Pancreas (tissue), 10 donors: ENCODE data around the gene ALPG. TPM values are rescaled to one million over a fixed set of nuclear protein-coding genes. Genes with fewer than 3 reads are reported as not detected.

Experiments
- ATAC-seq, 4 donors: fragments of 200-7000 bp; cut with Tn5 transposase; one replicate each; pipeline versions ENCODE4 v1.8.0 to v1.9.1; 2020; ENCODE audit warnings: mild to moderate bottlenecking in 4 of 4, moderate library complexity in 4 of 4
- DNase-seq, 6 donors: peaks; one replicate each; pipeline ENCODE4 v3.0.0-alpha.2; 2020
- FAIRE-seq: peaks from 2 replicates; lab custom pipeline; 2012; peaks lifted over from hg19 to GRCh38; lab: Jason Lieb, UNC
- H3K27ac ChIP-seq, 4 donors: fragments of 200-600 bp; sonication (generic); 1 replicate in 3 of 4; 2 replicates in 1 of 4; pipeline versions ENCODE4 v1.5.0 to v1.8.0; 2020
- H3K27me3 ChIP-seq, 4 donors: fragments of 200-600 bp; one replicate each; pipeline ENCODE4 v1.8.0; 2021
- H3K36me3 ChIP-seq, 3 donors: fragments of 200-600 bp; sonication (generic) in 1 of 3; one replicate each; pipeline versions ENCODE4 v1.5.0 to v1.8.0; 2020 to 2021
- H3K4me1 ChIP-seq, 3 donors: fragments of 200-600 bp; one replicate each; pipeline ENCODE4 v1.8.0; 2021
- H3K4me3 ChIP-seq, 4 donors: fragments of 200-600 bp; sonication (generic) in 2 of 4; one replicate each; pipeline versions ENCODE4 v1.5.0 to v1.8.0; 2020 to 2021
- H3K9me3 ChIP-seq, 4 donors: fragments of 200-600 bp; one replicate each; pipeline ENCODE4 v1.8.0; 2021
- CTCF ChIP-seq, 4 donors: fragments of 200-600 bp; sonication (generic) in 3 of 4; IDR thresholded peaks; one replicate each; pipeline versions ENCODE4 v1.5.0 to v1.8.0; 2021; ENCODE audit warnings: antibody characterized with exemption in 4 of 4
- WGBS, 2 donors: extraction: QIAGEN DNeasy Blood & Tissue Kit; methylation state at CpG; one replicate each; pipeline ENCODE4 v1.1.7; 2013; 5-methylcytosine and 5-hydroxymethylcytosine counted together
- intact Hi-C, 3 donors: fragments of 100-400 bp; cut with DNase I; formaldehyde crosslinking; loops; one replicate each; pipeline versions ENCODE4 v1.11.1 to v1.14.2; 2022
- polyA plus RNA-seq, 2 donors: library from polyadenylated mRNA; stranded (reverse); fragments of 200-250 nt; gene quantifications; one replicate each; pipeline ENCODE4 v1.2.3, GENCODE V29; 2013
- total RNA-seq, 6 donors: library from RNA; stranded (reverse); fragmentation: NEBNext Ultra II Directional in 4 of 6; extraction: Animal tissue kit (Norgen Biotek cat#: 25700) in 4 of 6; gene quantifications; one replicate each; pipeline versions ENCODE4 v1.2.1 to v1.2.4, GENCODE V29; 2021 to 2023
- donor health status: healthy with polysubstance abuse.
- donor health status: DM: no; HTN: no; CAD: no; lungs with moderate emphysema.
- donor health status: DM: no; HTN: no; CAD: no.
- donor health status: control.
- donor health status: control.
- donor health status: Bipolar disorder and iron deficiency.
- donor health status: DM: yes; HTN: yes; CAD: no.
- donor health status: DM: no; HTN: no; CAD: no.
- donor health status: DM: no; HTN: no; CAD: no.
- donor health status: DM: yes; HTN: yes; CAD: no.

The ALPG gene
- total and polyA plus RNA-seq, 8 donors, result not detected

- H3K9me3 ChIP-seq, result no peaks in the 10 kb centered on the region
- 68 to 79% methylated on average over 11 of the region's 11 CpGs for WGBS, 2 donors
- no peaks in the 10 kb centered on the region for H3K27me3 ChIP-seq
- no peak overlapping the region for H3K4me3 ChIP-seq
- H3K36me3 ChIP-seq, result no peaks in the 10 kb centered on the region
- H3K4me1 ChIP-seq, result no peaks in the 10 kb centered on the region
- FAIRE-seq (no peak), ATAC-seq (no peak), DNase-seq (peak in 2 of 6 donors; percentile 38 to 48)
- intact Hi-C loops, result no loop called here
- no peak for TF ChIP-seq CTCF (IDR thresholded peaks at IDR 0.05)
- H3K27ac ChIP-seq, result no peak overlapping the region
Observed at GRCh38 chr2:232459419-232460035, 52.9 kb downstream of the ALPG start.

- Histone ChIP-seq H3K36me3 (no peaks in the 10 kb centered on the region), H3K27ac (no peak overlapping the region), H3K9me3 (no peaks in the 10 kb centered on the region), H3K4me1 (no peaks in the 10 kb centered on the region), H3K27me3 (no peaks in the 10 kb centered on the region), H3K4me3 (no peak overlapping the region)
- DNase-seq (no peak), ATAC-seq (no peak), FAIRE-seq (no peak)
- intact Hi-C loops, result no loop called here
- 55 to 58% methylated on average over 2 of the region's 2 CpGs for WGBS, 2 donors
- no peak for TF ChIP-seq CTCF (IDR thresholded peaks at IDR 0.05)
Observed at GRCh38 chr2:232460171-232460570, 53.5 kb downstream of the ALPG start.

Other genes starting within 250 kb of the ALPG start
- gene ALPP, start 28.1 kb upstream of the ALPG start, total RNA-seq, result not detected
- gene ALPP, start 28.1 kb upstream of the ALPG start, polyA plus RNA-seq, result not detected
- not detected for gene ALPI, start 49.3 kb downstream of the ALPG start, total RNA-seq
- not detected for gene ALPI, start 49.3 kb downstream of the ALPG start, polyA plus RNA-seq
- gene ECEL1, start 81.0 kb downstream of the ALPG start, total RNA-seq, result 1 to 10 TPM in 1 of 6 donors, under 1 TPM in 3, not detected in 2; 0.47 to 1.1 (median 0.76) TPM
- gene ECEL1, start 81.0 kb downstream of the ALPG start, polyA plus RNA-seq, result under 1 TPM; 0.30 to 0.99 TPM
- not detected for gene PRSS56, start 113.5 kb downstream of the ALPG start, total RNA-seq
- gene PRSS56, start 113.5 kb downstream of the ALPG start, polyA plus RNA-seq, result under 1 TPM in 1 of 2 donors, not detected in 1; 0.02 TPM
- gene CHRND, start 119.3 kb downstream of the ALPG start, total RNA-seq, result under 1 TPM in 2 of 6 donors, not detected in 4; 0.12 to 0.22 TPM
- gene CHRND, start 119.3 kb downstream of the ALPG start, polyA plus RNA-seq, result under 1 TPM in 1 of 2 donors, not detected in 1; 0.07 TPM
- not detected for gene CHRNG, start 132.8 kb downstream of the ALPG start, total RNA-seq
- gene CHRNG, start 132.8 kb downstream of the ALPG start, polyA plus RNA-seq, result not detected
- 1 to 10 TPM in 5 of 6 donors, under 1 TPM in 1; 0.88 to 2.8 (median 2.0) TPM for gene TIGD1, start 143.7 kb downstream of the ALPG start, total RNA-seq
- 1 to 10 TPM; 2.8 to 5.9 TPM for gene TIGD1, start 143.7 kb downstream of the ALPG start, polyA plus RNA-seq
- 10 to 100 TPM; 17.8 to 33.0 (median 22.8) TPM for gene EIF4E2, start 143.8 kb downstream of the ALPG start, total RNA-seq
- 10 to 100 TPM; 28.0 to 31.1 TPM for gene EIF4E2, start 143.8 kb downstream of the ALPG start, polyA plus RNA-seq
- 1 to 10 TPM in 3 of 6 donors, under 1 TPM in 3; 0.31 to 1.7 (median 1.1) TPM for gene EFHD1, start 226.8 kb downstream of the ALPG start, total RNA-seq
- 1 to 10 TPM; 3.8 to 4.8 TPM for gene EFHD1, start 226.8 kb downstream of the ALPG start, polyA plus RNA-seq